ENCODE results near the gene TM9SF2.
"Not testable (repeated sequence)": the region's sequence is repeated elsewhere in the genome, so short reads cannot be mapped to it uniquely, and the experiment has no call there.

The TM9SF2 gene

GRCh38 chr13:99545979-99546378 is 44.7 kb downstream of the TM9SF2 start:
- Mint-ChIP-seq H3K27me3 (no peaks in the 10 kb centered on the region), H3K4me3 (no peak overlapping the region), H3K4me1 (peaks cover 26% of the 10 kb centered on the region), H3K9me3 (no peaks in the 10 kb centered on the region), H3K27ac (no peak overlapping the region)
- DNase-seq (no peak), ATAC-seq (no peak)

- ATAC-seq (no peak), DNase-seq (no peak)
- Mint-ChIP-seq H3K9me3 (no peaks in the 10 kb centered on the region), H3K27me3 (no peaks in the 10 kb centered on the region), H3K4me1 (peaks cover 21% of the 10 kb centered on the region), H3K27ac (no peak overlapping the region), H3K4me3 (no peak overlapping the region)
These were observed 45.6 kb downstream of the TM9SF2 start for GRCh38 chr13:99546878-99547277.

- Mint-ChIP-seq H3K4me3 (no peak overlapping the region), H3K27ac (no peak overlapping the region), H3K4me1 (peaks cover 8% of the 10 kb centered on the region), H3K27me3 (no peaks in the 10 kb centered on the region), H3K9me3 (no peaks in the 10 kb centered on the region)
- DNase-seq (no peak), ATAC-seq (no peak)
These were observed 47.2 kb downstream of the TM9SF2 start for GRCh38 chr13:99548448-99548847.

GRCh38 chr13:99553033-99553432 is 51.8 kb downstream of the TM9SF2 start:
- no peak for ATAC-seq
- Mint-ChIP-seq H3K27ac (no peak overlapping the region), H3K27me3 (no peaks in the 10 kb centered on the region), H3K9me3 (no peaks in the 10 kb centered on the region), H3K4me3 (no peak overlapping the region), H3K4me1 (peaks cover 11% of the 10 kb centered on the region)
- DNase-seq = no peak

GRCh38 chr13:99555149-99555548 is 53.9 kb downstream of the TM9SF2 start:
- Mint-ChIP-seq H3K27ac (no peak overlapping the region), H3K4me3 (no peak overlapping the region), H3K9me3 (no peaks in the 10 kb centered on the region), H3K4me1 (peaks cover 7% of the 10 kb centered on the region), H3K27me3 (no peaks in the 10 kb centered on the region)
- DNase-seq (no peak), ATAC-seq (no peak)

GRCh38 chr13:99556867-99557443 is 55.7 kb downstream of the TM9SF2 start:
- Mint-ChIP-seq H3K27me3 (no peaks in the 10 kb centered on the region), H3K4me1 (peaks cover 7% of the 10 kb centered on the region), H3K27ac (no peak overlapping the region), H3K4me3 (no peak overlapping the region), H3K9me3 (no peaks in the 10 kb centered on the region)
- DNase-seq = no peak
- no peak for ATAC-seq

- Mint-ChIP-seq H3K27me3 (no peaks in the 10 kb centered on the region), H3K27ac (no peak overlapping the region), H3K9me3 (no peaks in the 10 kb centered on the region), H3K4me3 (no peak overlapping the region), H3K4me1 (peaks cover 7% of the 10 kb centered on the region)
- no peak for DNase-seq
- no peak for ATAC-seq
These were observed 57.4 kb downstream of the TM9SF2 start for GRCh38 chr13:99558570-99559180.

- H3K27ac Mint-ChIP-seq = no peak overlapping the region
- no peak overlapping the region for H3K4me3 Mint-ChIP-seq
- H3K9me3 Mint-ChIP-seq = no peaks in the 10 kb centered on the region
- peaks cover 7% of the 10 kb centered on the region for H3K4me1 Mint-ChIP-seq
- no peaks in the 10 kb centered on the region for H3K27me3 Mint-ChIP-seq
- ATAC-seq (no peak), DNase-seq (no peak)
These were observed 58.3 kb downstream of the TM9SF2 start for GRCh38 chr13:99559560-99559959.

- H3K4me1 Mint-ChIP-seq = no peaks in the 10 kb centered on the region
- H3K9me3 Mint-ChIP-seq = peaks cover 3 to 6% of the 10 kb centered on the region in 2 donors
- ATAC-seq (no peak), DNase-seq (no peak)
- H3K27ac Mint-ChIP-seq = no peak overlapping the region
- no peak overlapping the region for H3K4me3 Mint-ChIP-seq
- H3K27me3 Mint-ChIP-seq = no peaks in the 10 kb centered on the region
These were observed 62.1 kb downstream of the TM9SF2 start for GRCh38 chr13:99563404-99563803.

- H3K4me1 Mint-ChIP-seq = no peaks in the 10 kb centered on the region
- H3K9me3 Mint-ChIP-seq = peaks cover 12 to 16% of the 10 kb centered on the region in 2 donors
- ATAC-seq (no peak), DNase-seq (no peak)
- no peak overlapping the region for H3K27ac Mint-ChIP-seq
- no peaks in the 10 kb centered on the region for H3K27me3 Mint-ChIP-seq
- H3K4me3 Mint-ChIP-seq = no peak overlapping the region
These were observed 63.1 kb downstream of the TM9SF2 start for GRCh38 chr13:99564386-99564785.

- H3K4me1 Mint-ChIP-seq = no peaks in the 10 kb centered on the region
- DNase-seq (no peak), ATAC-seq (no peak)
- peak overlapping the region in 1 of 2 donors; percentile 42 for H3K27ac Mint-ChIP-seq
- H3K9me3 Mint-ChIP-seq = peaks cover 13 to 16% of the 10 kb centered on the region in 2 donors
- H3K4me3 Mint-ChIP-seq = peak overlapping the region in 1 of 2 donors; percentile 61
- no peaks in the 10 kb centered on the region for H3K27me3 Mint-ChIP-seq
These were observed 64.3 kb downstream of the TM9SF2 start for GRCh38 chr13:99565478-99566124.

GRCh38 chr13:99566125-99567083 is 65.1 kb downstream of the TM9SF2 start:
- H3K27ac Mint-ChIP-seq = peak overlapping the region in 1 of 2 donors; percentile 85
- ATAC-seq = peak; percentile 33

GRCh38 chr13:99568901-99569300 is 67.6 kb downstream of the TM9SF2 start:
- not testable (repeated sequence) for H3K27ac Mint-ChIP-seq, DNase-seq

More at GRCh38 chr13:99566125-99567083, 65.1 kb downstream of the TM9SF2 start:
- Mint-ChIP-seq H3K9me3 (peaks cover 13 to 16% of the 10 kb centered on the region in 2 donors), H3K4me1 (no peaks in the 10 kb centered on the region), H3K4me3 (peak overlapping the region; percentile 39 to 61), H3K27me3 (no peaks in the 10 kb centered on the region)
- DNase-seq = no peak

GRCh38 chr13:99572131-99572530 is 70.9 kb downstream of the TM9SF2 start:
- Mint-ChIP-seq H3K9me3 (peaks cover 13 to 16% of the 10 kb centered on the region in 2 donors), H3K27me3 (no peaks in the 10 kb centered on the region), H3K4me3 (no peak overlapping the region), H3K27ac (no peak overlapping the region), H3K4me1 (no peaks in the 10 kb centered on the region)
- no peak for DNase-seq
- ATAC-seq = no peak

More at GRCh38 chr13:99568901-99569300, 67.6 kb downstream of the TM9SF2 start:
- not testable (repeated sequence) for ATAC-seq, H3K4me3 Mint-ChIP-seq, H3K27me3 Mint-ChIP-seq, H3K4me1 Mint-ChIP-seq
- peaks cover 13 to 16% of the 10 kb centered on the region in 2 donors for H3K9me3 Mint-ChIP-seq

GRCh38 chr13:99572921-99573320 is 71.6 kb downstream of the TM9SF2 start:
- no peak for ATAC-seq
- Mint-ChIP-seq H3K27me3 (no peaks in the 10 kb centered on the region), H3K4me1 (no peaks in the 10 kb centered on the region), H3K9me3 (peaks cover 13 to 15% of the 10 kb centered on the region in 2 donors), H3K27ac (no peak overlapping the region), H3K4me3 (no peak overlapping the region)
- DNase-seq = no peak
